HCT116 (cell line): ENCODE results near the gene MCC. TPM values are rescaled to one million over a fixed set of nuclear protein-coding genes. Genes with fewer than 3 reads are reported as not detected.
"Not testable (repeated sequence)": the region's sequence is repeated elsewhere in the genome, so short reads cannot be mapped to it uniquely, and the experiment has no call there.

Source experiments
- ATAC-seq: fragments of 200-7000 bp; cut with Tn5 transposase; 2 replicates; pipeline ENCODE4 v1.9.1; 2020; ENCODE audit warnings: mild to moderate bottlenecking, moderate library complexity
- BruUV-seq: library from RNA; stranded (reverse); fragments of 400-500 nt; replicated peaks from 2 replicates; lab custom pipeline; 2021; lab: Mats Ljungman, UMichigan
- CTCF ChIA-PET: fragments of 300-600 bp; sonication (Branson Sonifier 250); formaldehyde crosslinking; loops from one replicate; lab custom pipeline; 2021; ENCODE audit warnings: antibody characterized with exemption; lab: Charles Lee
- POLR2A ChIA-PET: fragments of 300-600, 350-600 bp; sonication (Branson Sonifier 250); formaldehyde crosslinking; loops from one replicate; lab custom pipeline; 2021; ENCODE audit warnings: antibody characterized with exemption; lab: Charles Lee
- RAD21 ChIA-PET, 2 experiments: fragments of 300-600 bp; sonication (Branson Sonifier 250); formaldehyde crosslinking; loops; one replicate each; lab custom pipeline; 2023; ENCODE audit warnings: low total read pairs in 2 of 2; ENCODE audit not compliant: uncharacterized antibody in 2 of 2, unreplicated experiment in 2 of 2, low non-redundant PET in 1 of 2; lab: Charles Lee
- DNase-seq: peaks from one replicate; pipeline ENCODE4 v3.0.0-alpha.2; 2010; ENCODE audit warnings: low read depth, low spot score
- H2AFZ ChIP-seq: fragments of 200-600 bp; shearing (Covaris generic), sonication (generic); 2 replicates; pipeline ENCODE4 v1.6.1; 2017; ENCODE audit warnings: low read depth, mixed run types, mixed read lengths, antibody characterized with exemption, low read length; ENCODE audit not compliant: poor library complexity, severe bottlenecking
- H3K27ac ChIP-seq: 2 replicates; pipeline ENCODE4 v1.5.1; 2012; ENCODE audit warnings: low read depth, low read length
- H3K27me3 ChIP-seq: fragments of 200-600 bp; sonication (generic); 2 replicates; pipeline ENCODE4 v1.6.1; 2016; ENCODE audit warnings: mixed run types, low read length, mixed read lengths; ENCODE audit not compliant: insufficient read depth
- H3K36me3 ChIP-seq, 2 experiments: fragments of 200-500 bp in 1 of 2; fragments of 200-600 bp in 1 of 2; sonication (Bioruptor generic) in 1 of 2; sonication (generic) in 1 of 2; 2 replicates each; pipeline versions ENCODE4 v1.5.1 to v1.6.1; 2014 to 2016; ENCODE audit warnings: low read length in 2 of 2, inconsistent platforms in 1 of 2, mixed read lengths in 1 of 2, mixed run types in 1 of 2; ENCODE audit not compliant: insufficient read depth in 2 of 2, control insufficient read depth in 1 of 2
- H3K4me1 ChIP-seq, 2 experiments: fragments of 200-600 bp in 1 of 2; sonication (generic) in 1 of 2; 2 replicates each; pipeline versions ENCODE4 v1.5.1 to v1.6.1; 2012 to 2017; ENCODE audit warnings: low read length in 2 of 2, inconsistent platforms in 1 of 2, mild to moderate bottlenecking in 1 of 2, mixed read lengths in 1 of 2, mixed run types in 1 of 2, moderate library complexity in 1 of 2; ENCODE audit not compliant: insufficient read depth in 2 of 2, control insufficient read depth in 1 of 2
- H3K4me2 ChIP-seq: fragments of 200-600 bp; sonication (generic); 2 replicates; pipeline ENCODE4 v1.6.1; 2017; ENCODE audit warnings: mixed run types, low read length, mixed read lengths
- H3K4me3 ChIP-seq, 2 experiments: fragments of 200-600 bp in 1 of 2; sonication (generic) in 1 of 2; replicated peaks in 1 of 2; 2 replicates each; pipeline ENCODE4 v1.5.1; 2011 to 2016; ENCODE audit warnings: low read length in 2 of 2, control low read depth in 1 of 2, low read depth in 1 of 2, mild to moderate bottlenecking in 1 of 2, mixed read lengths in 1 of 2, mixed run types in 1 of 2
- H3K79me2 ChIP-seq: fragments of 200-600 bp; sonication (generic); 2 replicates; pipeline ENCODE4 v1.6.1; 2017; ENCODE audit warnings: mild to moderate bottlenecking, mixed run types, low read length, moderate library complexity, mixed read lengths; ENCODE audit not compliant: insufficient read depth
- H3K9ac ChIP-seq: fragments of 200-600 bp; sonication (generic); 2 replicates; pipeline ENCODE4 v1.6.1; 2016; ENCODE audit warnings: low read length, mixed read lengths
- H3K9me2 ChIP-seq: fragments of 200-600 bp; sonication (generic), shearing (Covaris generic); 2 replicates; pipeline ENCODE4 v1.6.1; 2017; ENCODE audit warnings: mixed run types, mild to moderate bottlenecking, moderate library complexity; ENCODE audit not compliant: insufficient read depth
- H3K9me3 ChIP-seq, 2 experiments: fragments of 200-500 bp in 1 of 2; fragments of 200-600 bp in 1 of 2; sonication (Bioruptor generic) in 1 of 2; sonication (generic) in 1 of 2; 2 replicates each; pipeline ENCODE4 v1.6.1; 2014 to 2017; ENCODE audit warnings: low read length in 2 of 2, mixed read lengths in 2 of 2, inconsistent platforms in 1 of 2, low read depth in 1 of 2, mild to moderate bottlenecking in 1 of 2, mixed run types in 1 of 2, moderate library complexity in 1 of 2; ENCODE audit not compliant: control insufficient read depth in 1 of 2, insufficient read depth in 1 of 2
- H4K20me1 ChIP-seq: fragments of 200-600 bp; sonication (generic), shearing (Covaris generic); 2 replicates; pipeline ENCODE4 v1.6.1; 2017; ENCODE audit warnings: mixed run types, mild to moderate bottlenecking, moderate library complexity; ENCODE audit not compliant: insufficient read depth
- ATF3 ChIP-seq: IDR thresholded peaks from 2 replicates; pipeline ENCODE4 v1.6.1; 2012
- CBX3 ChIP-seq: IDR thresholded peaks from 2 replicates; pipeline ENCODE4 v1.6.1; 2012; ENCODE audit warnings: low read depth
- EGR1 ChIP-seq: IDR thresholded peaks from 2 replicates; pipeline ENCODE4 v1.6.1; 2012; ENCODE audit warnings: low read depth
- ELF1 ChIP-seq: IDR thresholded peaks from 2 replicates; pipeline ENCODE4 v1.6.1; 2012; ENCODE audit warnings: low read depth, borderline replicate concordance
- EZH2 ChIP-seq: fragments of 200-600 bp; sonication (generic); IDR thresholded peaks from 2 replicates; pipeline ENCODE4 v1.6.1; 2017; ENCODE audit warnings: antibody characterized with exemption, mixed run types
- EZH2phosphoT487 ChIP-seq: fragments of 200-600 bp; IDR thresholded peaks from 2 replicates; pipeline ENCODE4 v1.6.1; 2018; ENCODE audit warnings: antibody characterized with exemption, borderline replicate concordance
- FOSL1 ChIP-seq: IDR thresholded peaks from 2 replicates; pipeline ENCODE4 v1.6.1; 2012; ENCODE audit warnings: low read depth
- POLR2A ChIP-seq: IDR thresholded peaks from 2 replicates; pipeline ENCODE4 v1.7.0; 2011; ENCODE audit warnings: borderline replicate concordance; ENCODE audit not compliant: insufficient read depth, insufficient read length; ENCODE audit errors: extremely low read depth
- POLR2AphosphoS5 ChIP-seq: IDR thresholded peaks from 2 replicates; pipeline ENCODE4 v1.6.1; 2011; ENCODE audit warnings: mild to moderate bottlenecking, low read depth, low read length, moderate library complexity
- RAD21 ChIP-seq: IDR thresholded peaks from 2 replicates; pipeline ENCODE4 v1.6.1; 2012; ENCODE audit warnings: low read depth, mild to moderate bottlenecking
- REST ChIP-seq: IDR thresholded peaks from 2 replicates; pipeline ENCODE4 v1.6.1; 2012; ENCODE audit warnings: low read depth
- SP1 ChIP-seq: IDR thresholded peaks from 2 replicates; pipeline ENCODE4 v1.6.1; 2012; ENCODE audit warnings: low read depth
- SRF ChIP-seq: IDR thresholded peaks from 2 replicates; pipeline ENCODE4 v1.6.1; 2012; ENCODE audit warnings: low read depth
- TCF7L2 ChIP-seq: IDR thresholded peaks from 2 replicates; pipeline ENCODE4 v1.7.0; 2011; ENCODE audit warnings: borderline replicate concordance, inconsistent platforms; ENCODE audit not compliant: insufficient read depth, insufficient read length; ENCODE audit errors: extremely low read depth
- YY1 ChIP-seq: IDR thresholded peaks from 2 replicates; pipeline ENCODE4 v1.6.1; 2011; ENCODE audit warnings: low read length, low read depth, moderate library complexity, mild to moderate bottlenecking; ENCODE audit not compliant: insufficient replicate concordance; ENCODE audit errors: extremely low read depth
- ZBTB33 ChIP-seq: IDR thresholded peaks from 2 replicates; pipeline ENCODE4 v1.6.1; 2011; ENCODE audit warnings: mild to moderate bottlenecking, low read length, moderate library complexity; ENCODE audit not compliant: insufficient replicate concordance; ENCODE audit errors: extremely low read depth
- ZFX ChIP-seq: fragments of 450-650 bp; IDR thresholded peaks from 2 replicates; pipeline ENCODE4 v1.6.1; 2017
- intact Hi-C: fragments of 100-400 bp; cut with micrococcal nuclease; formaldehyde crosslinking; loops from 2 replicates; pipeline ENCODE4 v1.10.0; 2022
- total RNA-seq: library from RNA; stranded (reverse); gene quantifications from one replicate; pipeline ENCODE4 v1.2.1, GENCODE V29; 2021; ENCODE audit not compliant: unreplicated experiment

MCC gene
- total RNA-seq, 1 experiment from 2014 or later = 20.1 TPM

- ChIA-PET RAD21 (no interaction called here), POLR2A (no interaction called here), CTCF (no interaction called here)
- Histone ChIP-seq H3K4me2 (no peak overlapping the region), H3K79me2 (no peaks in the 10 kb centered on the region), H2AFZ (no peak overlapping the region), H3K4me3 (no peak overlapping the region), H3K9me2 (no peaks in the 10 kb centered on the region), H3K27ac (no peak overlapping the region), H3K4me1 (no peaks in the 10 kb centered on the region), H3K36me3 (0 out of 4 replicates have a peak, but pooled peaks cover 0 to 6% of the 10 kb centered on the region in 2 experiments), H3K9ac (no peak overlapping the region), H4K20me1 (no peaks in the 10 kb centered on the region), H3K9me3 (no peaks in the 10 kb centered on the region), H3K27me3 (no peaks in the 10 kb centered on the region)
- TF ChIP-seq YY1 (no peak), ZFX (no peak), CBX3 (no peak), POLR2A (no peak), ATF3 (no peak), SP1 (no peak), TCF7L2 (no peak), EZH2phosphoT487 (no peak), POLR2AphosphoS5 (no peak), FOSL1 (no peak), ZBTB33 (no peak), RAD21 (no peak), EGR1 (no peak), ELF1 (no peak), SRF (no peak), EZH2 (no peak), REST (no peak)
- DNase-seq = no peak
- intact Hi-C loops = no loop called here
- no peak for ATAC-seq
- no TSS peak for BruUV-seq
Observed at GRCh38 chr5:113081091-113081839, 407.0 kb downstream of the MCC start.

- H3K4me3 ChIP-seq, POLR2A ChIA-PET, H3K36me3 ChIP-seq, DNase-seq, ATAC-seq, H4K20me1 ChIP-seq, H3K9me2 ChIP-seq, H3K4me1 ChIP-seq, RAD21 ChIA-PET, H3K4me2 ChIP-seq, H2AFZ ChIP-seq, BruUV-seq, H3K79me2 ChIP-seq, H3K9ac ChIP-seq, H3K27me3 ChIP-seq, H3K9me3 ChIP-seq, intact Hi-C loops, H3K27ac ChIP-seq, CTCF ChIA-PET: not testable (repeated sequence)
Observed at GRCh38 chr5:113076649-113077048, 411.6 kb downstream of the MCC start.
